HCT116 (cell line): ENCODE data around the gene ZSCAN26. TPM values are rescaled to one million over a fixed set of nuclear protein-coding genes. Genes with fewer than 3 reads are reported as not detected.

Experiments used
- ATAC-seq: fragments of 200-7000 bp; cut with Tn5 transposase; 2 replicates; pipeline ENCODE4 v1.9.1; 2020; ENCODE audit warnings: mild to moderate bottlenecking, moderate library complexity
- BruUV-seq: library from RNA; stranded (reverse); fragments of 400-500 nt; replicated peaks from 2 replicates; lab custom pipeline; 2021; lab: Mats Ljungman, UMichigan
- CTCF ChIA-PET: fragments of 300-600 bp; sonication (Branson Sonifier 250); formaldehyde crosslinking; loops from one replicate; lab custom pipeline; 2021; ENCODE audit warnings: antibody characterized with exemption; lab: Charles Lee
- POLR2A ChIA-PET: fragments of 300-600, 350-600 bp; sonication (Branson Sonifier 250); formaldehyde crosslinking; loops from one replicate; lab custom pipeline; 2021; ENCODE audit warnings: antibody characterized with exemption; lab: Charles Lee
- RAD21 ChIA-PET, 2 experiments: fragments of 300-600 bp; sonication (Branson Sonifier 250); formaldehyde crosslinking; loops; one replicate each; lab custom pipeline; 2023; ENCODE audit warnings: low total read pairs in 2 of 2; ENCODE audit not compliant: uncharacterized antibody in 2 of 2, unreplicated experiment in 2 of 2, low non-redundant PET in 1 of 2; lab: Charles Lee
- DNase-seq: peaks from one replicate; pipeline ENCODE4 v3.0.0-alpha.2; 2010; ENCODE audit warnings: low read depth, low spot score
- H2AFZ ChIP-seq: fragments of 200-600 bp; shearing (Covaris generic), sonication (generic); 2 replicates; pipeline ENCODE4 v1.6.1; 2017; ENCODE audit warnings: low read depth, mixed run types, mixed read lengths, antibody characterized with exemption, low read length; ENCODE audit not compliant: poor library complexity, severe bottlenecking
- H3K27ac ChIP-seq: 2 replicates; pipeline ENCODE4 v1.5.1; 2012; ENCODE audit warnings: low read depth, low read length
- H3K27me3 ChIP-seq: fragments of 200-600 bp; sonication (generic); 2 replicates; pipeline ENCODE4 v1.6.1; 2016; ENCODE audit warnings: mixed run types, low read length, mixed read lengths; ENCODE audit not compliant: insufficient read depth
- H3K36me3 ChIP-seq, 2 experiments: fragments of 200-500 bp in 1 of 2; fragments of 200-600 bp in 1 of 2; sonication (Bioruptor generic) in 1 of 2; sonication (generic) in 1 of 2; 2 replicates each; pipeline versions ENCODE4 v1.5.1 to v1.6.1; 2014 to 2016; ENCODE audit warnings: low read length in 2 of 2, inconsistent platforms in 1 of 2, mixed read lengths in 1 of 2, mixed run types in 1 of 2; ENCODE audit not compliant: insufficient read depth in 2 of 2, control insufficient read depth in 1 of 2
- H3K4me1 ChIP-seq, 2 experiments: fragments of 200-600 bp in 1 of 2; sonication (generic) in 1 of 2; 2 replicates each; pipeline versions ENCODE4 v1.5.1 to v1.6.1; 2012 to 2017; ENCODE audit warnings: low read length in 2 of 2, inconsistent platforms in 1 of 2, mild to moderate bottlenecking in 1 of 2, mixed read lengths in 1 of 2, mixed run types in 1 of 2, moderate library complexity in 1 of 2; ENCODE audit not compliant: insufficient read depth in 2 of 2, control insufficient read depth in 1 of 2
- H3K4me2 ChIP-seq: fragments of 200-600 bp; sonication (generic); 2 replicates; pipeline ENCODE4 v1.6.1; 2017; ENCODE audit warnings: mixed run types, low read length, mixed read lengths
- H3K4me3 ChIP-seq, 2 experiments: fragments of 200-600 bp in 1 of 2; sonication (generic) in 1 of 2; replicated peaks in 1 of 2; 2 replicates each; pipeline ENCODE4 v1.5.1; 2011 to 2016; ENCODE audit warnings: low read length in 2 of 2, control low read depth in 1 of 2, low read depth in 1 of 2, mild to moderate bottlenecking in 1 of 2, mixed read lengths in 1 of 2, mixed run types in 1 of 2
- H3K79me2 ChIP-seq: fragments of 200-600 bp; sonication (generic); 2 replicates; pipeline ENCODE4 v1.6.1; 2017; ENCODE audit warnings: mild to moderate bottlenecking, mixed run types, low read length, moderate library complexity, mixed read lengths; ENCODE audit not compliant: insufficient read depth
- H3K9ac ChIP-seq: fragments of 200-600 bp; sonication (generic); 2 replicates; pipeline ENCODE4 v1.6.1; 2016; ENCODE audit warnings: low read length, mixed read lengths
- H3K9me2 ChIP-seq: fragments of 200-600 bp; sonication (generic), shearing (Covaris generic); 2 replicates; pipeline ENCODE4 v1.6.1; 2017; ENCODE audit warnings: mixed run types, mild to moderate bottlenecking, moderate library complexity; ENCODE audit not compliant: insufficient read depth
- H3K9me3 ChIP-seq, 2 experiments: fragments of 200-500 bp in 1 of 2; fragments of 200-600 bp in 1 of 2; sonication (Bioruptor generic) in 1 of 2; sonication (generic) in 1 of 2; 2 replicates each; pipeline ENCODE4 v1.6.1; 2014 to 2017; ENCODE audit warnings: low read length in 2 of 2, mixed read lengths in 2 of 2, inconsistent platforms in 1 of 2, low read depth in 1 of 2, mild to moderate bottlenecking in 1 of 2, mixed run types in 1 of 2, moderate library complexity in 1 of 2; ENCODE audit not compliant: control insufficient read depth in 1 of 2, insufficient read depth in 1 of 2
- H4K20me1 ChIP-seq: fragments of 200-600 bp; sonication (generic), shearing (Covaris generic); 2 replicates; pipeline ENCODE4 v1.6.1; 2017; ENCODE audit warnings: mixed run types, mild to moderate bottlenecking, moderate library complexity; ENCODE audit not compliant: insufficient read depth
- ATF3 ChIP-seq: IDR thresholded peaks from 2 replicates; pipeline ENCODE4 v1.6.1; 2012
- CBX3 ChIP-seq: IDR thresholded peaks from 2 replicates; pipeline ENCODE4 v1.6.1; 2012; ENCODE audit warnings: low read depth
- EGR1 ChIP-seq: IDR thresholded peaks from 2 replicates; pipeline ENCODE4 v1.6.1; 2012; ENCODE audit warnings: low read depth
- ELF1 ChIP-seq: IDR thresholded peaks from 2 replicates; pipeline ENCODE4 v1.6.1; 2012; ENCODE audit warnings: low read depth, borderline replicate concordance
- EZH2 ChIP-seq: fragments of 200-600 bp; sonication (generic); IDR thresholded peaks from 2 replicates; pipeline ENCODE4 v1.6.1; 2017; ENCODE audit warnings: antibody characterized with exemption, mixed run types
- EZH2phosphoT487 ChIP-seq: fragments of 200-600 bp; IDR thresholded peaks from 2 replicates; pipeline ENCODE4 v1.6.1; 2018; ENCODE audit warnings: antibody characterized with exemption, borderline replicate concordance
- FOSL1 ChIP-seq: IDR thresholded peaks from 2 replicates; pipeline ENCODE4 v1.6.1; 2012; ENCODE audit warnings: low read depth
- JUND ChIP-seq: IDR thresholded peaks from 2 replicates; pipeline ENCODE4 v1.6.1; 2012
- MAX ChIP-seq: IDR thresholded peaks from 2 replicates; pipeline ENCODE4 v1.6.1; 2012
- REST ChIP-seq: IDR thresholded peaks from 2 replicates; pipeline ENCODE4 v1.6.1; 2012; ENCODE audit warnings: low read depth
- SIN3A ChIP-seq: IDR thresholded peaks from 2 replicates; pipeline ENCODE4 v1.6.1; 2012; ENCODE audit warnings: low read depth
- SRF ChIP-seq: IDR thresholded peaks from 2 replicates; pipeline ENCODE4 v1.6.1; 2012; ENCODE audit warnings: low read depth
- TCF7L2 ChIP-seq: IDR thresholded peaks from 2 replicates; pipeline ENCODE4 v1.7.0; 2011; ENCODE audit warnings: borderline replicate concordance, inconsistent platforms; ENCODE audit not compliant: insufficient read depth, insufficient read length; ENCODE audit errors: extremely low read depth
- YY1 ChIP-seq: IDR thresholded peaks from 2 replicates; pipeline ENCODE4 v1.6.1; 2011; ENCODE audit warnings: low read length, low read depth, moderate library complexity, mild to moderate bottlenecking; ENCODE audit not compliant: insufficient replicate concordance; ENCODE audit errors: extremely low read depth
- ZBTB33 ChIP-seq: IDR thresholded peaks from 2 replicates; pipeline ENCODE4 v1.6.1; 2011; ENCODE audit warnings: mild to moderate bottlenecking, low read length, moderate library complexity; ENCODE audit not compliant: insufficient replicate concordance; ENCODE audit errors: extremely low read depth
- ZFX ChIP-seq: fragments of 450-650 bp; IDR thresholded peaks from 2 replicates; pipeline ENCODE4 v1.6.1; 2017
- ZNF274 ChIP-seq: fragments of 200-500 bp; sonication (Bioruptor generic); IDR thresholded peaks from 2 replicates; pipeline ENCODE4 v1.6.1; 2014; ENCODE audit warnings: mild to moderate bottlenecking, low read depth, low read length, inconsistent platforms
- intact Hi-C: fragments of 100-400 bp; cut with micrococcal nuclease; formaldehyde crosslinking; loops from 2 replicates; pipeline ENCODE4 v1.10.0; 2022
- total RNA-seq: library from RNA; stranded (reverse); gene quantifications from one replicate; pipeline ENCODE4 v1.2.1, GENCODE V29; 2021; ENCODE audit not compliant: unreplicated experiment

ZSCAN26 gene
- total RNA-seq, 1 experiment from 2014 or later: 10.3 TPM

- TF ChIP-seq EZH2phosphoT487 (no peak), YY1 (no peak), ATF3 (no peak)
Observed at GRCh38 chr6:28220257-28221133, 46.4 kb upstream of the ZSCAN26 start (continued).

- Histone ChIP-seq H3K9me3 (no peaks in the 10 kb centered on the region), H2AFZ (peak overlapping the region; percentile 24), H3K4me1 (peaks cover 10 to 20% of the 10 kb centered on the region in 2 experiments), H3K27ac (peak overlapping the region; percentile 43), H3K9me2 (no peaks in the 10 kb centered on the region; the same call in 1 of the 2 replicates), H3K79me2 (peaks cover 19% of the 10 kb centered on the region), H3K4me2 (peak overlapping the region; percentile 92), H3K9ac (peak overlapping the region; percentile 76), H3K4me3 (peak overlapping the region; percentile 82 to 83), H3K36me3 (peaks cover 16 to 22% of the 10 kb centered on the region in 2 experiments), H4K20me1 (no peaks in the 10 kb centered on the region), H3K27me3 (no peaks in the 10 kb centered on the region)
- intact Hi-C loops: loop anchor here (5.0 kb wide), 1 partner anchor 128 kb away; no protein-coding TSS in a partner anchor
- POLR2A ChIA-PET: no interaction called here
- DNase-seq: no peak
- peak; percentile 21 for ATAC-seq
- TSS peak; percentile 98 for BruUV-seq
- RAD21 ChIA-PET: no interaction called here
- CTCF ChIA-PET: interaction anchor here (0.7 kb wide), 1 partner anchor 22 kb away, joined by 4 read pairs; no protein-coding TSS in a partner anchor
- TF ChIP-seq EGR1 (no peak), ZBTB33 (no peak), ELF1 (no peak), MAX (no peak), TCF7L2 (no peak), EZH2 (no peak), SIN3A (no peak), REST (no peak), ZNF274 (no peak), FOSL1 (no peak), SRF (no peak), CBX3 (no peak), JUND (no peak), ZFX (no peak)
Observed at GRCh38 chr6:28224131-28225055, 42.5 kb upstream of the ZSCAN26 start.
